NCI-H2227 (cell line): ENCODE measurements around the gene NKAIN2.
"Not testable (repeated sequence)": the region's sequence is repeated elsewhere in the genome, so short reads cannot be mapped to it uniquely, and the experiment has no call there.

ENCODE experiments used
- DNase-seq: peaks from one replicate; lab custom pipeline; 2025; ENCODE audit not compliant: unreplicated experiment; lab: John Stamatoyannopoulos, UW

Gene NKAIN2

GRCh38 chr6:123956492-123957139, 153.0 kb downstream of the NKAIN2 start:
- no peak for DNase-seq

GRCh38 chr6:123962508-123962907, 158.8 kb downstream of the NKAIN2 start:
- DNase-seq: peak; percentile 37

- peak; percentile 2 for DNase-seq
Measured at GRCh38 chr6:123965894-123966293, 162.2 kb downstream of the NKAIN2 start.

- DNase-seq: no peak
Measured at GRCh38 chr6:123966618-123967017, 163.0 kb downstream of the NKAIN2 start.

- peak; percentile 63 for DNase-seq
Measured at GRCh38 chr6:123967905-123968304, 164.2 kb downstream of the NKAIN2 start.

- DNase-seq: no peak
Measured at GRCh38 chr6:123972600-123973294, 169.1 kb downstream of the NKAIN2 start.

GRCh38 chr6:123980311-123980710, 176.6 kb downstream of the NKAIN2 start:
- no peak for DNase-seq

GRCh38 chr6:123986938-123987337, 183.3 kb downstream of the NKAIN2 start:
- DNase-seq: no peak

GRCh38 chr6:123989918-123990317, 186.3 kb downstream of the NKAIN2 start:
- DNase-seq: not testable (repeated sequence)

- DNase-seq: no peak
Measured at GRCh38 chr6:123990376-123990775, 186.7 kb downstream of the NKAIN2 start.

GRCh38 chr6:123994168-123994567, 190.5 kb downstream of the NKAIN2 start:
- no peak for DNase-seq

- DNase-seq: no peak
Measured at GRCh38 chr6:123994891-123995635, 191.4 kb downstream of the NKAIN2 start.

GRCh38 chr6:123997223-123997622, 193.6 kb downstream of the NKAIN2 start:
- DNase-seq: peak; percentile 0

GRCh38 chr6:124002377-124003081, 198.9 kb downstream of the NKAIN2 start:
- DNase-seq: no peak

- DNase-seq: no peak
Measured at GRCh38 chr6:124007266-124007665, 203.6 kb downstream of the NKAIN2 start.

GRCh38 chr6:124008000-124008987, 204.6 kb downstream of the NKAIN2 start:
- DNase-seq: no peak

GRCh38 chr6:124008988-124009765, 205.5 kb downstream of the NKAIN2 start:
- DNase-seq: no peak

- no peak for DNase-seq
Measured at GRCh38 chr6:124010574-124010973, 206.9 kb downstream of the NKAIN2 start.

GRCh38 chr6:124011180-124011579, 207.5 kb downstream of the NKAIN2 start:
- no peak for DNase-seq
